ENCODE data around the gene FOXK1.

FOXK1 gene

DNA sequence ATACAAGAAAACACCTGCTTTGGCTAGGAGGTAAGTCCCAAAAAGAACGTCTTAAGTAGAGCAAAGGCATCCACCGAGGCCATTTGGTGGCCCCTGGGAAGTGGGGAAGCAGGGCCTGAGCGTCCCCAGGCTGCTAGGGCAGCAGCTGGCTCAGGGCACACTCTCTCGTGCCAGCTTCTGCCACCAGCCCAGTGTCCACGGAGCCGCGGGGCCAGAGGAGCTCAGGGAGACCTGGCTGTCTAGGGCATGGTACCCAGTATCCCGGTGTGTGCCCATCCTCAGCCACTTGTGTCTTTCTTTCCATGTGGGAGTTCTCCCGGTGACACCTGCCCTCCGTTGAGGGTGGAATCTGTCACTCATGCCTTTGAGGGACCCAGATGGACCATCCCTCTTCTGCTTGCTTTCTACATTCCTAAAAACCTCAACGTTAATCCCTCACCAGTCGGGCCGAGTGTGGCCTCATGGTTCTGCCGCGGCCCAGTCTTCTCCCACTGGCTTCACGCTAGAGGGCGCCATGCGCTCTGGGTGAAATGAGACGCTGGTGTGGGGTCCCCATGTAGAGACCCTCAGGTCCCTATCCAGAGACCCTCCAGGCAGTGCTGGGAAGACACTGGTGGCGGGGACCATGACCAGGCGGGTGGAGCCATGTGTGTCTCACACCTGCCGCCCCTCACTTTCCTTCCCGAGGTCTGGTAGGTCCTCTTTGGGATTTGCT is 83.8 kb downstream of the FOXK1 start:
- no peak for DNase-seq (ENCODE audit: low read depth)

DNA sequence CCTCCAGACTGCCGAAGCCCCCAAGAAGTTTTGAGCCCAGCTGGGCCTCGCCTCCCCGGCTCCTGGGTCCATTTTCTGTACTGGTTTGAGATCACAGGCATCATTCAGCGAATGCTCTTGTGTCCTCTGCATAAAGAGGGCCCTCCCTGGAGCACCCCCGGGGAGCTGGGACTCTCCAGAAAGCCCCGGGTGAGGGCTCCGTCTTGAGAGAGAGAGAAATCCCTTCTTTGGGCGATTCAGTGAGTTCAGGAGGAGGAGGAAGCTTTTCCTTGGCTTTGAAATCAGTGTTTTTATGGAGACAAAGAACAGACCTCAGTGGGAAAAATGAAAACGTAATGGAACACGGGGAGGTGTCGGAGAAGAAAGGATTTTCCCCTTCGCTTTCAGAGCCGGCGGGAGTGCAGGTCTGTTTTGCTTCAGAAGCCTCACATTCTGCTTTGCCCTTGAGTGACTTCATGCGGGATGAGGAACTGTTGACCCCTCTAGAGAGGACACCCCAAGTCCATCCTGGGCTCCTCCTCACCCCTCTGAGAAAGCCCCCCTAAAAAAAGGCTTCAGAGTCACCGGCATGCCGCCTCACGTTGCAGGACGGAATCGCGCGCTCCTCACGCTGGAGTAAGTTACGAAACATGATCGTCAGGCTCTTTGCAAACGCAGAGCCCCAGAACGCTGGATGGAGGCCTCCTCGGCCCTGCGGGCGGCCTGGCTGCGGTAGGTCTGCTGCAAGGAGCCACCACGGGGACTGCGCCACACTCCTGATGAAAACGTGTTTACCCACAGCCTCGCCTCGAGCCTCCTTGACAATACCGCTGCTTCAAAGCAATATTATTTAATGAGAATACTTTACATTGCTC is 84.8 kb downstream of the FOXK1 start:
- DNase-seq (ENCODE audit: low read depth): no peak

DNA sequence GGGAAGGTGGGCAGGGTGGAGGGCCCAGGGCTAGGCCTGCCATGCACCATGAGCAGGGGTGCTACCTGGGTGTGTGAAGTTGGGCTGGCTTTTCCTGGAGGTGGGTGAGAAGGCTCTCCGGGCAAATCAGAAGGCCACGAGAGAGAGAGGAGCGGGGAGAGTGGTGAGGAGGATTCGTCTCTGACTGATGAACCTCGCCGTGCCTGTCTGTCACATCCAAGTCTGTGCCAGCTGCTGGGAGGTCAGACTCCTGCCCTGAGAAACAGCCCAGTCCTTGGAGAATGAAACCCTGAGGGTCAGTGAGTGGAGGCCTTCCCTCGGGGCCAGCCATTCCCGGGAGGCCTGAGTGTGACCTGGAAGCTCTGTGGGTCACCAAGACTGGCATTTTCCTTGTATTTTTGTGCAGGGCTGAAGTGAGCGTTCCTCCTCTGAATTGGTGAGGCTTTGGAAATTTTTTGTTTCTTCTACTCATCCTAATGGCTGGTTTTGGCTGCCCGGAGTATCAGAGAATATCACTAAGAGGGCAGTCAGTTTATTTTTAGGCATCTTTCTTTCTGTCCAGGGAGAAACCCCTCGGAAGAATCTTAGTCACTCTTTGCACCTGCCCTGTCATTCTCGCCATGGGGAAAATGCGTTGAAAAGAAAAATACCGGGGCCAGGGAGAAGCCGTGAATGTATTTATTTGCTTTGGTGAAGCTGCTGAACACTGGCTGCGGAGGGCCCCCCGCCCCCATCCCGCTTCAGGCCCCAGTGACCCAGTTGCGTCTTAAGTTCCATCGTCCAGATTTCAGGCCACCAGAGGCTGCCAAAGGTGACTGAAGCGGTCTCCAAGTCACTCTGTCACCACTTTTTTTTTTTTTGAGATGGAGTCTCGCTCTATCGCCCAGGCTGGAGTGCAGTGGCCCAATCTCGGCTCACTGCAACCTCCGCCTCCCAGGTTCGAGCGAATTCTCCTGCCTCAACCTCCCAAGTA is 86.8 kb downstream of the FOXK1 start:
- no peak for DNase-seq (ENCODE audit: low read depth)

DNA sequence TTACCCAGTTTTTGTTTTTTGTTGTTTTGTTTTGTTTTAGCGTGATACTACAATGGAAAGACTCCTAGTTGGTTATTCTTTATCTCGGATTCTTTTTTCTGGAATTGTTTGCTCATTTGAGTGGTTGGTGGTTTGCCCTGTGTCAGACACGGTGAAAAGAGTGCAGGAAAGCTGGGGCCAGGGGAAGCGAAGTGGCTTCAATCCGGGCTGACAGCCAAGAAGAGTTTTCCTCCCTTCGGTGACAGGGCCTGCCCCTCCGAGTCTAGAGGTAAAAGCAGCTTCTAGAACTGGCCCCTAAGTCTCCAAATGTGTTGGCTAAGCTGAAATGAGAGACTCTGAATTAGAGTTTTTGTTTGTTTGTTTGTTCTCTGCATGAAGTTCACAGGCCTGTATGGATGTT is 87.7 kb downstream of the FOXK1 start:
- DNase-seq (ENCODE audit: low read depth): no peak

DNA sequence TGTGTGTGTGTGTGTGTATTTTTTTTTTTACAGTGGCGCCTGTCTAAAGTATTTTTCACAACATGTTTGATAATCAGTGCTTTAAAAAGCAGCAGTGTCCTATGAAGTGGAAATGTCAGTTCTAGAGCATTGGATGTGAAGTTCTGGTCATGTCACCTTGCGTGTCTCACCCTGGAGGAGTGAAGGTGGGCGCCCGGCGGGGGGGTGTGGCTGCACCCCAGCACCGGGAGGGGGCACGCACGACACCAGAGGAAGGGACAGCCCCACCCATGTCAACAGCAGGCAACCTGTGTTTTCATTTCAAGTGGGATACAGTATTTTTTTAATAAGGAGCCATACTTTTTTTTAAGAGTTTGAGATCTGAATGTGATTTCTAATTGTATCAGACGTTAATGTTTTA is 88.8 kb downstream of the FOXK1 start:
- no peak for DNase-seq (ENCODE audit: low read depth)

DNA sequence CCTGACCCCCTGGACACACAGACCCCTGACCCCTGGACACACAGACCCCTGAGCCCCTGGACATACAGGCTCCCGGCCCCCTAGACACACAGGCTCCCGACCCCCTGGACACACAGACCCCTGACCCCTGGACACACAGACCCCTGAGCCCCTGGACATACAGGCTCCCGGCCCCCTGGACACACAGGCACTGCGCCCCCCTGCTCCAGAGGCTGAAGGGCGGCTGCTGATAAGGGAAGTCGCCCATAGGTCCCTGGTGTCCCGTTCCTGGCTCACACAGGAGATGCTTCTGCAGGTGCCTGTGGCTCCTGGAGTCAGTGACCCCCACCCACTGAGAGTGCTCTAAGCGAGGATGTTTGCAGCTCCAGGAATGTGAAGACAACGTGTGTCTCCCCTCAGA is 89.6 kb downstream of the FOXK1 start:
- DNase-seq (ENCODE audit: low read depth): no peak

DNA sequence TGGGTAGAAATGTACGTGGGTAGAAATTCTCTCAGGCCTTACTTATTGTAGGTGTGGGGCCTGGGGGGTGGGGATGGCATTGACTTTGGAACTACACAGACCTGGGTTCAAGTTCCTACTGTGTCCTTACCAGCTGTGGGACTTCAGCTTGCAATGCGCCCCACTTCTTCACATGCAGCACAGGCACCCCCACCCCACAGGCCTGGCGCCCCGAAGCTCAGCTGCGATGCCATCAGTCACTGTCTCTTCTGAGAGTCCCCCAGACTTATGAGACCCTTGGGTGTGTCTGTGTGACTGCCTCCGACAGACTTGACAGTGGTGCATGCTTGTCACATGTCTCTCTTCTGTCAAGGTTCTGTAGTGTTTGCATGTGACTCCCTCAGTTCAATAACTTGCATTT is 90.2 kb downstream of the FOXK1 start:
- DNase-seq (ENCODE audit: low read depth): no peak

DNA sequence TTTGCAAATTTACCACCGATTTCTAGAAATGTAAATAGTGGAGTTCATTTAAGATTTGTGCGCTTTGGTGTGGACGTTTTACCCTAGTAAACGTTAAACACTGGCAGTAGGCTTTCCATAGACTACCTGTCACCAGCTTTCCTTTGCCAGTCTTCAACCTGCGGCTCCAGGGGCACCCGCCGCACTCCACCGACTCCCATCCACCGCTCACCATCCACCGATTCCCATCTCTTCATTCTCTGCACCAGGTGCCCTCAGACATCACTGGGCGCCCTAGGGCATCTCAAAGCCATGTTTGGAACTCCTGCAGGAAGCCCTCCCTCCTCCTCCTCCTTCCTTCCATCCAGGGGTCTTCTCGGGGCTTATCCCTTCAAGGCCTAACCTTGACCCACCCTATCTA is 91.9 kb downstream of the FOXK1 start:
- DNase-seq (ENCODE audit: low read depth): no peak

DNA sequence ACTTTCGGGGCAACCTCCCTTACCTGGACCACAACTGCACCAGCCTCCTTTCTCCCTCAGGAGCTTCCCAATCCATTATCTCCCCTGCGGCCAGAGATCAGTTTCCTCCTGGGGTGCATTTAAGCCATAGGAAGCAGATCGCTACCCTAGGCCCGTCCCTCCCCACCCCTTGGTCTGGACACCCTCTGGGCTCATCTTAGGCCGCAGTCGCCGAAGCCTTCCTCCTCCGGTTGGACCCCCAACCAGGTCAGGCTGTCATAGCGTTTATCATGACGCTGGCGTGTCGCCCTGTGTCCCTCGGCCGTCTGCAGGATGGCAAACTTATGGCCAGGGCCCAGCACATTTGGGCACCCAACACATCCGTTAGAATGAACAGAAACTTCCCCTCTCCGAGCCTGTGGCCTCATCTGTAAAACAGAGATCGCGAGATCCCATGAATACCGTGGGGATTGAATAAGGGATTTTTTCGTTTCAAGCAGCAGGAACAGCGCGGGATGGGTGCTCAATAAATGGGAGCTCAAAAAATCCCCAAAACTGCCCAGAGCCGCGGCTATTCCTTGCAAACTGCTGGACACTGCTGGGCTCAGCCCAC is 92.7 kb downstream of the FOXK1 start:
- no peak for DNase-seq (ENCODE audit: low read depth)

DNA sequence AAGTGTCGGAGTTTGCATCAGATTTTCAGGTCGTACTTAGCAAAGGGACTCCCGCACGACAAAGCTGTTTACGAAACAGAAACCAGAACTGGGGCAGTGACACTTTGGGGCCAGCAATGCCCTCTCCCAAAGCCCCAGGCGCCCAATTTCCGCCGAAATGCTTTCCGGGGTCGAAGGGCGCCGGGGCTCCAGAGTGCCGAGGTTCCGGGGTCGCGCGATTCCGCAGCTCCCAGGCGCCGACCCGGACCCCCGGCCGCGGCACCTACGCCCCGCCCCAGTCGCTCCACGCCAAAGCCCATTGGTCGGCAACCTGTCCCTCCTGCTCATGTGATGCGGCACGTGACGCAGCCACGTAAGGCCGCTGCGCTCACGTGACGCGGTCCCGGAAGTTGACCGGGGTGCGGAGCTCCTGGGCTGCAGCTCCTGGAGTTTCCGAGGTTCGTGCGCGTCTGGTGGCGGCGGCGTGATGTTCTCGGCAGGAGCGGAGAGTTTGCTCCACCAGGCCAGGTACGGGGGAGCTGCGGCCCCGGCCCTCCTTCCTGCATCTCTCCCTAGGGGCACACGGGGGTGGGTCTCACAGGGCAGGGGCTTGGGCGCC is 93.3 kb downstream of the FOXK1 start, which contains the start of gene AP5Z1:
TSS of gene AP5Z1 (plus strand) at position 374 of the 598 bp plus-strand sequence. CDS start at position 467, 93 bp downstream.
- DNase-seq (ENCODE audit: low read depth): peak; percentile 87

DNA sequence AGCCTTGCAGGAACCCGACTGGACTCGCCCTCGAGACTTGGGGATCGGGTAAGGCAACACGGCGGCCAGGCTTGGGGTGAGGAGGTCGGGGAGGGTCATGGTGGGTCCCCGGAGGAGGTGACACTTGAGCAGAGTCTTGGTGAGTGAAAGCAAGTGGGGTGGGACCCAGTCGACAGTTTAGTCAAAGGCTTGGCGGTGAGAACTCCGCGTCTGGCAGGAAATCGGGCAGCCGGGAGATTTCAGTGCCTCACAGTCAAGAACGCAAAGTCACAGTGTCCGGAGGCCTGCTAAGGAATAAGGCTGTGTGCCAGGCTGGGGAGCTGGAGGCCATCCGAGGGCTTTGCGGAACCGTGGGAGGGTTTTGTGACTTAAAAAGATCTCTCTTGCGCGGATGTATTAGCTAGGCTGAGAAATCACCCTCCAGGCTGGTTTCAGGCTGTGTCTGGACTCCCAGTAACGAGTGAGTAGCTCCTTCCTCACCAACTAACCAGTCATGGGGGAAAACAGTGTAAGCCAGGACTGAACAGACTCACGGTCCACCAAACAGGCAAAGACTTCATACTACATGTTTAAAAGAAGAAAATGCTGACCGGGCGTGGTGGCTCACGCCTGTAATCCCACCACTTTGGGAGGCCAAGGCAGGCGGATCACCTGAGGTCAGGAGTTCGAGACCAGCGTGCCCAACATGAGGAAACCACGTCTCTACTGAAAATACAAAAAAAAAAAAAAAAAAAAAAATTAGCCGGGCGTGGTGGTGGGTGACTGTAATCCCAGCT is 93.9 kb downstream of the FOXK1 start:
- DNase-seq (ENCODE audit: low read depth): peak; percentile 19

DNA sequence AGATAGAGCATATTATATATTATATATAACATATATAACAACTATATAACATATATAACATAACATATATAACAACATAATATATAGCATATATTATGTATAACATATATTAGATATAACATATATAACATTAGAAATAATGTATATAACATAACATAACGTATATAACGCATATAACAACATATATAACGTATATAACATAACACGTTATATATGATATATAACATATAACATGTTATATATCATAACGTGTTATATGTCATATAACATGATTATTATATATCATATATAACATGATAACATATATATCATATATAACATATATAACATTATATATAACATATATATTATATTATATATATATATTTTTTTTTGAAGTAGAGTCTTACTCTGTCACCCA is 97.0 kb downstream of the FOXK1 start:
- no peak for DNase-seq (ENCODE audit: low read depth)

DNA sequence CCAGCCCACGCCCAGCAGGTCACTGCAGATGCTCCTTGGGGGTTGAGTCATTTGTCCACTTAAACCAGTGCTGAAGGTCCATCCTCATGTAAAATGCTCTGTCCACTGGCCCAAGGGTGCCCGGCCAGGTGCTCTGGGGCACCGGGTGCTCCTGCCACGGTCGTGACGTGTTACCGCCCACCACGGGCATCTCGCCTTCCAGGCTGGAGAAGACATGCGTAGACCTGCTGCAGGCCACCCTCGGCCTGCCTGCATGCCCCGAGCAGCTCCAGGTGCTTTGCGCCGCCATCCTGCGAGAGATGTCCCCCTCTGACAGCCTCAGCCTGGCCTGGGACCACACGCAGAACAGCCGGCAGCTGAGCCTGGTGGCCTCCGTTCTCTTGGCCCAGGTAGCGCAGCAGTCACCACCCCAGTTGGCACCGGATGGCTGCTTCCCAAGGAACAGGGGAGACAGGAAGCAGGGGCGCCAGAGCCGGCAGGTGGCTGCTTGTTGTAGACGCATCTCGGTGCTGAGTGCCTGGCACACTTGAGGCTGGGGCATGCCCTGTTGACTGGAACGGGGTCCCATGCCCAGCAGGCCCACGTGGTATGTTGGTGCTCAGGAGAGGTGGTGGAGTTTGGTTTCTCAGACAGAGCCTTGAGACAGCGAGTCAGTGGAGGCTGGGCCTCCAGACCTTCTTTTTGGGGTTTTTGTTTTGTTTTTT is 99.4 kb downstream of the FOXK1 start:
- DNase-seq (ENCODE audit: low read depth): no peak

DNA sequence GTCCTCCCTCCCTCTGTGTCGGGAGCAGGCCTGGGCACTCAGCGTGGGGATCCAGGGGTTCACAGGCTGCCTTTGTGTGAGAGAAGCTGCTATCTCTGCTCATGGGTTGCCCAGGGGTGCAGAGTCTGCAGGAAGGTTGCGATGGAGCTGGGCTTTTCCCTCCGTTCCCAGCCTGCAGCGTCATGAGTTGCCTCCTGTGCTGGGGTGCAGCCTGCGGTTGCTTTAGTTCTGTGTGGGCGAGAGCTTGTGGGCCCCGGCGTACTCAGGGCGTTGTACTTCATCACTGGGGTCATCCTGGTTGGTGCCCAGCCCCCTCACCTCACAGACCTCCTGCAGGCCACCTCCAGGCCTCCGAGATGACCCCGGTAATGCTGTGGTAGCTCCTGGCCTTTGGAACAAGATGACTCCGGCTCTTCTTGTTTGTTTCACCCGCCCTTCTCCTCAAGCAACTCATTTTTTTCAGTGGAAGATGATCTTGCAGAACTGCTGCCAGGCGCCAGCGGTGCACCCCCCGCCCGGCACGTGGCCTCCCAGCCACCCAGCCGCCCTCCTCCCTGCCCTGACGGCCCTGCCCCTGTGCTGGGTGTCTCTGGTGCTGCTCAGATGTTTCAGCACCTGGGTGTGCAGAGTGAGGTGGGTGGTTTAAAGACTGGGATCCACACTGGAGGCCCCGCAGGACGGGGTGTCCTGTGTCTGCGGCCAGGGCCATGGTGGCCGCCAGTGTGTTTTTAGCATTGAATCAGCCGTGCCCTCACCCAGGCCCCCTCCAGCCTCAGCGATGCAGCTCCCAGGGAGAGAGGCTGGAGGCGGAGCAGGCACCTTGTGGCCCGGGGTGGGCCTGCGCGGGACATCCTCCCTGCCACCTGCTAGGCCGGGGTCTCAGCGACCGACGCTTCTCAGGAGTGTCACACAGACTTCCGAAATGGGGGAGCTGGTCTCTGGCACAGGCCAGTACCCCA is 100.5 kb downstream of the FOXK1 start:
- no peak for DNase-seq (ENCODE audit: low read depth)

DNA sequence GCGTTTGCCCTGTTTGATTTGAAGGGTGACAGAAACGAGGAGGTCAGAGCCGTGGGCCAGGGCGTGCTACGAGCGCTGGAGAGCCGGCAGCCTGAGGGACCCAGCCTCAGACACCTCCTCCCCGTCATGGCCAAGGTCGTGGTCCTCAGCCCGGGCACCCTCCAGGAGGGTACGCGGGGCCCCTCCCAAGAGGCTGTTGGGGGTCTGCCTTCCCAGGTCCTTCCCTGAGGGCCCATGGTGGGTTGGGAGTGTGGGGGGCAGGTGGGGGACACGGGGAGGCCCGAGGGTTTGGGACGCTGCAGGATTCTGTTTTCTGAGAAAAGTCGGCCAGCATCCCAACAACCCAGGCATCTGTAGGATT is 101.2 kb downstream of the FOXK1 start:
- DNase-seq (ENCODE audit: low read depth): no peak

DNA sequence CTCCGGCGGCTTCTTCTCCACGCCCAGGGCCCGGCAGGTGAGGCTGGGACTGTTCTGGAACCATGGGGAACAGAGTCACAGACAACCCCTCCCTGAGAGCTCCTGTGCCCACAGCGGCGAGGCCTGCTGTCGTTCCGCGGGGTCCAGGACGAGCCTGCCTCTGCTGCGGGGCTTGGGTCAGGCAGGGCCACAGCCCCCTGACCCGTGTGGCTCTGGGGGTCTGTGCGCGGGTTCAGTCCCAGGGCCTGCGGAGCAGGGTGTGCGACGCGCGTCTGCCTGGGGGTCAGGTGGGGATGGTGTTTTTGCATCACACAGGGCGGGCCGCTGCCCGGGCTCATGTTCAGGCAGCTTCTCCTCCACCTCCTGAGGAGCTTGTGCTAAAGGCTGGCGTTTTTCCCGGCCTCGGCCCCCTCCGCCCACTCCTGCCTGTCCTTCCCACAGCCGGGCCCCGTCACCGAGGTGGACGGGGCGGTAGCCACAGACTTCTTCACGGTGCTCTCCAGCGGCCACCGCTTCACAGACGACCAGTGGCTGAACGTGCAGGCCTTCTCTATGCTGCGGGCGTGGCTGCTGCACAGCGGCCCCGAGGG is 101.8 kb downstream of the FOXK1 start:
- no peak for DNase-seq (ENCODE audit: low read depth)

DNA sequence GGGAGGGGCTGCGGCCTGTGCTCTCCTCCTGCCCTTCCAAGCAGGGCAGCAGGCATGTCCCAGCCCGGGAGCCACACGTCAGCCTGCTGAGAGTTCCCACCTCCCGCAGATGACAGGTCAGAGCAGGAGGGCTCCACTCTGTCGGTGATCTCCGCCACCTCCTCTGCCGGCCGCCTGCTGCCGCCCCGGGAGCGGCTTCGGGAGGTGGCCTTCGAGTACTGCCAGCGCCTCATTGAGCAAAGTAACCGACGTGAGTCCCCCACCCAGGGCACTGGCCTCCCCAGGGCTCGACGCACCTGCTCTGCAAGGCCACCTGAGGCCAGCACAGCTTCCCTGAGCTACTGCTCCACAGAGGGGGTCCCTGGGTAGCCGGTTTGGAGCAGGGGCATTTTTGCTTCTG is 102.7 kb downstream of the FOXK1 start:
- no peak for DNase-seq (ENCODE audit: low read depth)

DNA sequence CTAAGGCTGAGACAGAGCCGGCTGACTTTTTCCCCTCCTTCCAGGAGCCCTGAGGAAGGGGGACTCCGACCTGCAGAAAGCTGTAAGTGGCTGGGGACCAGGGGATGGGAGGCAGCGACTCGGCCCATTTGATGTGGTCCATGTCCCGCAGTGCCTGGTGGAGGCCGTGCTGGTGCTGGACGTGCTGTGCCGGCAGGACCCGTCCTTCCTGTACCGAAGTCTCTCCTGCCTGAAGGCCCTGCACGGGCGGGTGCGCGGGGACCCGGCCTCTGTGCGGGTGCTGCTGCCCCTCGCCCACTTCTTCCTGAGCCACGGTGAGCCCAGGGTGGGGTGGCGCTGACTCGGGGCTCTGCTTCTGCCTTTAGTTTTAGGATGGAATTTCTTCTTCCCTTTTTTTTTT is 103.3 kb downstream of the FOXK1 start:
- DNase-seq (ENCODE audit: low read depth): no peak

DNA sequence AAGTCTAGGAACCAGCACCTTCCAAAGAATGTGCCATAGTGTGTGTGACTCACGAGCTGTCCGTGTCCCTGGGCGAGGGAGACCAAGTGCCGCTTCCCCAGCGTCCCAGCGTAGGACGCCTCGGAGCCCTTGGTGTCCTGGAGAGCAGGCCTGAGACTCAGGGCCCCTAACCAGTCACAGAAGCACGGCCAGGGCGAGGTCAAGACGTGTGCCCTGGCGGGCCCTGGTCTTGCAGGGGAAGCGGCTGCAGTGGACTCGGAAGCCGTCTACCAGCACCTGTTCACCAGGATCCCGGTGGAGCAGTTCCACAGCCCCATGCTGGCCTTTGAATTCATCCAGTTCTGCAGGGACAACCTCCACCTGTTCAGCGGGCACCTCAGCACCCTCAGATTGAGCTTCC is 103.9 kb downstream of the FOXK1 start:
- no peak for DNase-seq (ENCODE audit: low read depth)

All from HS-5 (cell line).